Right lobe of liver (tissue), 6 donors: ENCODE measurements around the gene DNAAF8. TPM values are rescaled to one million over a fixed set of nuclear protein-coding genes. Genes with fewer than 3 reads are reported as not detected.

Experiments used
- ATAC-seq, 4 donors: fragments of 200-7000 bp; cut with Tn5 transposase; one replicate each; pipeline ENCODE4 v1.9.1; 2020; ENCODE audit warnings: mild to moderate bottlenecking in 4 of 4, moderate library complexity in 4 of 4
- DNase-seq, 3 donors: peaks; one replicate each; pipeline ENCODE4 v3.0.0-alpha.2; 2020
- H3K27ac ChIP-seq, 3 donors: fragments of 200-600 bp; one replicate each; pipeline ENCODE4 v1.8.0; 2022
- H3K27me3 ChIP-seq, 2 donors: fragments of 200-600 bp; one replicate each; pipeline ENCODE4 v1.8.0; 2022
- H3K36me3 ChIP-seq, 4 donors: fragments of 200-600 bp; sonication (generic) in 1 of 4; one replicate each; pipeline versions ENCODE4 v1.5.1 to v1.8.0; 2017 to 2022; ENCODE audit warnings: control low read depth in 1 of 4
- H3K4me1 ChIP-seq, 4 donors: fragments of 200-600 bp; sonication (generic) in 1 of 4; one replicate each; pipeline versions ENCODE4 v1.5.1 to v1.8.0; 2017 to 2022; ENCODE audit warnings: control low read depth in 1 of 4
- H3K4me3 ChIP-seq, 3 donors: fragments of 200-600 bp; one replicate each; pipeline ENCODE4 v1.8.0; 2022
- H3K9me3 ChIP-seq, 4 donors: fragments of 200-600 bp; sonication (generic) in 1 of 4; one replicate each; pipeline versions ENCODE4 v1.5.1 to v1.8.0; 2017 to 2022; ENCODE audit warnings: control low read depth in 1 of 4
- CTCF ChIP-seq, 4 donors: fragments of 200-600 bp in 3 of 4; fragments of 450-650 bp in 1 of 4; IDR thresholded peaks; one replicate each; pipeline versions ENCODE4 v1.5.1 to v1.8.0; 2016 to 2022; ENCODE audit warnings: antibody characterized with exemption in 4 of 4, mild to moderate bottlenecking in 2 of 4
- POLR2A ChIP-seq: fragments of 450-650 bp; IDR thresholded peaks from one replicate; pipeline ENCODE4 v1.6.1; 2017; ENCODE audit warnings: antibody characterized with exemption, mild to moderate bottlenecking
- WGBS: methylation state at CpG from one replicate; pipeline ENCODE4 v1.1.6; 2018; ENCODE audit warnings: low coverage, low lambda C conversion rate; ENCODE audit not compliant: insufficient coverage; ENCODE audit errors: missing lambda C conversion rate; 5-methylcytosine and 5-hydroxymethylcytosine counted together
- intact Hi-C, 2 donors: fragments of 100-400 bp; cut with DNase I; formaldehyde crosslinking; loops; one replicate each; pipeline versions ENCODE4 v1.11.2 to v1.14.1; 2022
- total RNA-seq, 6 experiments: library from RNA; depleted of rRNA in 2 of 6; stranded (reverse); fragments of >200 nt in 2 of 6; fragmentation: NEBNext Ultra II Directional in 3 of 6; extraction: Animal tissue kit (Norgen Biotek cat#: 25700) in 3 of 6; gene quantifications; one replicate each; pipeline versions ENCODE4 v1.1.0 to v1.2.4, GENCODE V29; 2016 to 2023
- donor health status: DM: no; HTN: yes; CAD: no.
- donor health status: DM: no; HTN: no; CAD: no.
- donor health status: DM: no; HTN: no; CAD: no.
- donor health status: DM: no; HTN: yes; CAD: no.
- donor health status: DM: no; HTN: yes; CAD: no.

The DNAAF8 gene
- total RNA-seq, 6 experiments from 2014 or later = 0.12 to 0.92 (median 0.42) TPM; not detected in 1

- peak; percentile 25 to 59 (median 50) for DNase-seq
- Histone ChIP-seq H3K4me1 (peaks cover 0 to 22% (median 6%) of the 10 kb centered on the region in 4 donors), H3K27me3 (no peaks in the 10 kb centered on the region), H3K4me3 (no peak overlapping the region), H3K36me3 (peaks cover 0 to 31% (median 3%) of the 10 kb centered on the region in 4 donors), H3K9me3 (no peaks in the 10 kb centered on the region), H3K27ac (no peak overlapping the region)
- 65% methylated on average over 2 of the region's 33 CpGs for WGBS
- TF ChIP-seq CTCF (IDR thresholded peaks at IDR 0.05) (no peak), POLR2A (no peak)
- intact Hi-C loops = loop anchor here in 1 of 2 donors (5.0 kb wide), 1 partner anchor 250 kb away; no protein-coding TSS in a partner anchor
- ATAC-seq = no peak
Measured at GRCh38 chr16:4696905-4697847, 37.2 kb upstream of the DNAAF8 start.

GRCh38 chr16:4697848-4698291, 36.5 kb upstream of the DNAAF8 start:
- no peaks in the 10 kb centered on the region for H3K27me3 ChIP-seq
- no peaks in the 10 kb centered on the region for H3K9me3 ChIP-seq
- H3K4me1 ChIP-seq = peaks cover 0 to 22% (median 6%) of the 10 kb centered on the region in 4 donors
- DNase-seq = no peak
- H3K27ac ChIP-seq = no peak overlapping the region
- ATAC-seq = no peak
- H3K36me3 ChIP-seq = peaks cover 0 to 31% (median 3%) of the 10 kb centered on the region in 4 donors
- H3K4me3 ChIP-seq = no peak overlapping the region
- TF ChIP-seq POLR2A (no peak), CTCF (IDR thresholded peaks at IDR 0.05) (no peak)
- intact Hi-C loops = loop anchor here in 1 of 2 donors (5.0 kb wide), 1 partner anchor 249 kb away; no protein-coding TSS in a partner anchor
- WGBS = no CpG with 5 or more reads among the region's 9 CpGs

- ATAC-seq (no peak), DNase-seq (peak in 1 of 3 donors; percentile 52)
- H3K4me1 ChIP-seq = peaks cover 0 to 22% (median 5%) of the 10 kb centered on the region in 4 donors
- H3K4me3 ChIP-seq = no peak overlapping the region
- H3K36me3 ChIP-seq = peaks cover 0 to 31% (median 3%) of the 10 kb centered on the region in 4 donors
- H3K27me3 ChIP-seq = no peaks in the 10 kb centered on the region
- TF ChIP-seq CTCF (IDR thresholded peaks at IDR 0.05) = no peak
- TF ChIP-seq POLR2A = no peak
- intact Hi-C loops = loop anchor here in 1 of 2 donors (5.0 kb wide), 1 partner anchor 249 kb away; no protein-coding TSS in a partner anchor
- H3K27ac ChIP-seq = no peak overlapping the region
- WGBS = 80% methylated on average over 1 of the region's 36 CpGs
- H3K9me3 ChIP-seq = no peaks in the 10 kb centered on the region
Measured at GRCh38 chr16:4698321-4699045, 35.9 kb upstream of the DNAAF8 start.

GRCh38 chr16:4699046-4699556, 35.2 kb upstream of the DNAAF8 start:
- no peaks in the 10 kb centered on the region for H3K27me3 ChIP-seq
- H3K4me1 ChIP-seq = peaks cover 0 to 22% (median 5%) of the 10 kb centered on the region in 4 donors
- H3K27ac ChIP-seq = no peak overlapping the region
- DNase-seq (peak in 1 of 3 donors; percentile 28), ATAC-seq (no peak)
- 84% methylated on average over 11 of the region's 19 CpGs for WGBS
- intact Hi-C loops = loop anchor here in 1 of 2 donors (5.0 kb wide), 1 partner anchor 248 kb away; no protein-coding TSS in a partner anchor
- no peaks in the 10 kb centered on the region for H3K9me3 ChIP-seq
- no peak for TF ChIP-seq CTCF (IDR thresholded peaks at IDR 0.05)
- H3K36me3 ChIP-seq = peaks cover 0 to 31% (median 4%) of the 10 kb centered on the region in 4 donors
- no peak overlapping the region for H3K4me3 ChIP-seq
